Activated CD4-positive, alpha-beta T cell treated with anti-CD3 and anti-CD28 coated beads, Interleukin-2, amount 50 U/mL, for 16 hours (primary cell): Measurements from ENCODE around the gene TBC1D3.
"Not testable (repeated sequence)": the region's sequence is repeated elsewhere in the genome, so short reads cannot be mapped to it uniquely, and the experiment has no call there.

Experiments
- DNase-seq: peaks from one replicate; pipeline ENCODE4 v3.0.0-alpha.2; 2020

The TBC1D3 gene

DNA sequence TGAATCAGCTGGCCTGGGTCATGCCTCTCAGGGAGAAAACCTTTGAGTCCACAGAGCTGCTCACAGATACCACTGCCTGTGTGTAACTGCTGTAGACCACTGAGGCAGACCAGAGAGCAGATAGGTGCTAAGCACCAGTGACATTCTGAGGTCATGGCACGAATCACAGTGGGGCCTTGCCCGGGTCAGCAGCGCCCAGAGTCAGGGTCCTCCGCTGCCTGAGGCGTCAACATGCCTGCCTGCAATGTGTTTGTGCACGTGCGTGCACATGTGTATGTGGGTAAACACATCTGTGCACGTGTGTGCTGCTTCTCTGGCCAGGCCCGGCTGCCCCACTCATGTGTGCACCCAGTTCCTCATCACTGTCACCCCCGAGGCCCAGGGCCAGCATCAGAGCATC, at the start of gene TBC1D3:
Gene TBC1D3 (minus strand): TSS at position 101 of the 400 bp plus-strand sequence. CDS start 1,526 bp downstream, outside the sequence.
- DNase-seq: not testable (repeated sequence)

DNA sequence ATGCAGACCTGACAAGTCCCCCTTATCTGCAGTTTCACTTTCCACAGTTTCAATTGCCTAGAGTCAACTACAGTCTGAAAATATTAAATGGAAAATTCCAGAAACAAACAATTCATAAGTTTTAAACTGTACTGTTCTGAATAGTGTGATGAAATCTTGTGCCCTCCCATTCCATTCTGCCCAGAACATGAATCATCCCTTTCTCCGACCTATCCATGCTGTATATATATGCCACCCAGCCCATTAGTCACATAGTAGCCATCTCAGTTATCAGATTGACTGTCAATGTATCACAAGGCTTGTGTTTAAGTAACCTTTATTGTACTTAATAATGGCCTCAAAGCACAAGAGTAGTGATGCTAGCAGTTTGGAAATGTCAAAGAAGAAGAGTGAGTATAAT, 40.4 kb upstream of the TBC1D3 start:
- not testable (repeated sequence) for DNase-seq

DNA sequence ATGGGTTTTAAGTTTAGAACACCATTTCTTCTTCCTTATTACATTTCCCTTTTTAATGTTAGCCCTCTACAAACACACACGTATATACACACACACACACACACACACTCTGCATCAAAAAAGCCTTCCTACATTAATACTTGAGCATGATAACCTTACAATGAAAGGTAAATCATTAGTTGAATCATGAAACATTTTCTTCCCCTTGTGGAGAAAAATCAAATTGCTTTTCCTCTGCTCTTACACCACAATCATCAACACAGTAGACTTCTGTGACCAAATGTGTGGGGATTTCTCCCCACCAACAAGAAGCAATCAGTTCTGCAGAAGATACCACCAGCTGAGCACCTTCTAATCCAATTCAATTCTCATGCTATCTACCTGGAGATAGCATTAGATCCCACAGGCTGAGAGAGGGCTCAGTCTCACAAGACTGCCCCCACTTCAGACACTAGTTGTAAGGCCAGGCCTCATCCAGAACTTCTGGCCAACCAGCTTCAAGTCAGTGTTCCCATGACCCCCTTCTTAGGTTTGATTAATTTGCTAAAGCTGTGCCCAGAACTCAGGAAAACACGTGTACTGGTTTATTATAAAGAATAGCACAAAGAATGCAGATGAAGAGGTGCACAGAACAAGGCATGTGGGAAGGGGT, 33.6 kb upstream of the TBC1D3 start:
- DNase-seq: not testable (repeated sequence)

DNA sequence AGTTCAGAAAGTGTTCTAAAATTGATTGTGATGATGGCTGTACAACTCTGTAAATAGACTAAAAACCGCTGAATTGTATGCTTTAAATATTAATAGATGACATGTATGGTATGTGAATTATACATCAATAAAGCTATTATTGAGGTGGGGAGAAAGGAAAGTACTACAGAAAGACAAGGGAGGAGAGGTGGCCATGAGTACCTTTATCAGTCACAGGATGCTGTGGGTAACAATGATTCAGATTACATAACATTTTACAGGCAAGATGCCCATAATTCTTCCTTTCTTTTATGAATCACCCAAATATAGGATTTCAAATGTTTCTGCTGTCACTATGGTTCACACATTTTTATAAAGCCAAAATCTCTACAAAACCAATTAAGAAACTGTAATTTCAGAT, 28.5 kb upstream of the TBC1D3 start:
- not testable (repeated sequence) for DNase-seq

DNA sequence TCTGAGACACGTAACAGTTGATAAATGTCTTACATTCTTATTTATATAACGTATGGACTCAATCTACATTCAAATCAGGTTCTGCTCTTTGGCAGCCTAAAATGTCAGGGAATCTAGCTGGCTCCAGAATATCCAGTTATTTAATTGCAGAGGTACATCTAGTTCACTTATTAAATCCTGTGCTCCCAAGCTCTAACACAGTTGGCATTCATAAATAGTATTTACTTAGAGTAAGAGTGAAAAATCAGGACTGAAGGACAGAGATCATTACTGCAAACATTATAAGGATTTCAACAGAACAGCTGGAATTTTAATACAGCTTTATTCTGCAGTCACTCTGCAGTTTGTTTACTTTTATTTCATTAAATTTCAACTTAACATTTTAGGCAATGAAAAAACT, 7.9 kb upstream of the TBC1D3 start:
- not testable (repeated sequence) for DNase-seq

DNA sequence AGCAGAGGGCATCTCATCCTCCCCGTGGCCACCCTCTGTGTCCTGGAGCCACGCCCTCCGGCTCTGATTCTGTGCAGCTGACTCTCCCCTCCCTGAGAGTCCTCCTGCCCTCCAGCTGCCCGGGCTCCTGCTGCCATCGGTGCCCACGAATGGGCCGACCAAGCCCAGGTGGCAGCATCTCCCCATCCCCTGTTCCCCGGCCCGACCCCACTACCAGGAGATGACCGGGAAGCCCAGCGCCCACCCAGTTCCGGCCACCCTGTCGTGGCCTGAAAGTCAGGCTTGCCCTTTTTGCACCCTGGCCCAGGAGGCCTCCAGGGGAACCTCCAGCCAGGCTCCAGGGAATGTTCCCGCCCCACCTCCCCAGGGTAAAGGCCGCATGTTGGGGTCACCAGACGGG, 57.5 kb downstream of the TBC1D3 start:
- DNase-seq: not testable (repeated sequence)
